NCI-H146 treated with DMSO at 0.1 percent for 48 hours (cell line): ENCODE results near the gene CFAP119.

Experiments used
- DNase-seq: peaks from one replicate; lab custom pipeline; 2025; ENCODE audit not compliant: unreplicated experiment; lab: John Stamatoyannopoulos, UW

The CFAP119 gene

DNA sequence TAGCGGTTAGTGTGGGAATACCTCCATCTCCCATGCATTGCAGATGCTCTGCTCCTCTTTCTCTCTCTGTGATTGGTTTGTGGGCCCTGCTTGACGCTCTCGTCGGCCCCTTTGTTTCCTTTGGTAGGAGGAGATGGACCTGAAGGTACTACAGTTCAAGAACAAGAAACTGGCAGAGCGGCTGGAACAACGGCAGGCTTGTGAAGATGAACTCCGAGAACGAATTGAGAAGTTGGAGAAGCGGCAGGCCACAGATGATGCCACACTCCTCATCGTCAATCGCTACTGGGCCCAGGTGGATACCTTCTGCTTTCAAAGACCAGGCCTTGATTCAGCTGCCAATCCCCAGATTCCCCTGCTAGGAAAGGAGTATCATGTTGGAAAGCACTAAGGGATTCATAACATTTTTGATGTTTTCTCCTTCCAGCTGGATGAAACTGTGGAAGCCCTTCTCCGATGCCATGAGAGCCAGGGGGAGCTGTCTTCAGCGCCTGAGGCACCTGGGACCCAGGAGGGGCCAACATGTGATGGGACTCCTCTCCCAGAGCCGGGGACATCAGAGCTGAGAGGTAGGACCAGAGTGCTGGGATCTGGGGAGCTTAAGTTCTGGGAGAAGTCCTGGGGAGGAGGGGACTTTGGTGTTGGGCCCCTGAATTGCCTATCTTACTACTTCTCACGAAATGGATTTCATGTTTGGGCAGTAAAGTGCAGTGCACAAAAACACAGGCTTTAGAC is 1.3 kb upstream of the CFAP119 start:
- no peak for DNase-seq

DNA sequence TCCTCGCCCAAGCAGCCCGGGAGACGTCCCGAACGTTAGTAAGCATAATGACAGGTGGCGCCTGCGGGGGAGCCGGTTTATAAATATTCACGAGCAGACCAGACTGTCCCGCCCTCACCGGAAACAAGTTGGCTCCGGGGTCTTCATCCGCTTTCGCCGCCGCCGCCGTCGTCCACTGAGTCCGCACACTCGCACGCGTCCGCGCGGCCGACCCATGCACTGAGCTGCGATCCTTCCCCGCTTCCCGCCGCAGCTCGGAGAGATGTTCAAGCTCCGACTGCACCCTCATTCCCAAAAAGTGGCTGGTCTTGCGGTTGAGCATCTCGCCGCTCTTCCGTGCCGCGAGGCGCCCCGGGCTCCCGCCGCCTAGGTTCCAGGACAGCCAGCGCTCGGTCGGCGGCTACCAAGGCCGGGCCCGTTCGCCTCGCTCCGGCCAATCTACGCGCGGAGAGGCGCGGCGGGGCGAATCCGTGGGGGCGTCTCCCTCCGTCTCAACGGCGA is 385 bp downstream of the CFAP119 start:
- peak; percentile 54 for DNase-seq

DNA sequence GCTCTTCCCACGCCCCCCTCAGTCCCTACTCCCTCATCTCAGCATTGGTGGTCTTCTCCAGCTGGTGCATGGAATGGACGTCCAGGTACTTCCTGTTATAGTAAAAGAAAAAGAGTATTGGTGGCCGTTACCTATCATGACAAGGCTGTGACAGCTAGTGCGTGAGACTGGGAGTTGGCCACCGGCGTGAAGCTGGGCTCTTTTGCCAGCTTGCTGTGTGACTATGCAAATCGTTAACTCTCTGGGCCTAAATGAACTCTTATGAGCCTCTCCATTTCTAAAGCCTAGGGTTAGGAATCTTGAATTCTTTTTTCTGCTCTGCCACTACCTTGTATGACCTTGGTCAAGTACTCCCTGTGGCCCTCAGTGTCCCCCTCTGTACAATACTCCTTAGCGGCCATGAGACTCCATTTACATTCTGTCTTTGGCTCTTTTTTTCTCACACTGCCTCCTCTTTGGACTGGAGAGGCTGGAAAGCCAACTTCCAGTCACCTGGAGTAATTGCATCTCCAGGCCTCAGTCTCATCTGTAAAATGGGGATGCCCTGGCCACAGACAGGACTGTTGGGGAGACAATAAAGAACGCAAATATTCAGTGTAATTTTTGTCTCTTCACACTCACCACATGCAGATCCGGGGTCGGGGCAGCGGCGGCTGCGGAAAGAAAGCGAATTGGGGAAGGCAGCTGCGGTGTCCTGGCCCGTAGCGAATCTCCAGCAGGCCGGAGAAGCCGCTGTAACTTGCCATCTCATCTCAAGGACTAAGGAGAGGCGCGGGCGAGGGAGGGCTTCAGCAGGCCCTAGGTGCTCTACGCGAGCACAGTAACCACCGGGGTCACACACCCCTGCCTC is 1.1 kb downstream of the CFAP119 start:
- DNase-seq = no peak

DNA sequence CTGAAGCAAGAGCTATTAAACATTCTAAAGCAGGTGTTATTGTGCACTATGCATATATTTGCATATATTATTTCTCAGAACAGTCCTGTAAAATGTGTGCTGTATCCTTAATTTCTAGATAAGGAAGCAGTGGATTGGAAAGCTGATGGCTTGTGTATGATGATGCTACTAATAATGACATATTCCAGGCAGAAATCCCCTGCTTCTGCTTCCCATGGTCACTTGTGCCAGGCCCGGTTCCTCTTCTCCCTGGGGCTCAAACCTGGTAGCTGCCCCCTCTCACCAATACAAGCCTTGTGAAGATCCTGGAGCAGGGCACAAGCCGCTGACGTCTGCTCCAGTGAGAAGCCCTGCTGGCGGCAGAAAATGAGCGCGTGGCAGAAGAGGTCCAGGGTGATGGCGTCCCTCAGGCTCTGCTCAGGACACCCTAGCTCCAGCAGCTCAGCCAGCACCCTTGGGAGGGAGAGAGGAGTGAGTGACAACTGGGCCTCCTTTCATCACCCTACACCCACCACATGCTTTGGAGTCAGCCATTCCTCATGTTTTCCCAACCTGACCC is 1.8 kb downstream of the CFAP119 start:
- DNase-seq = no peak

DNA sequence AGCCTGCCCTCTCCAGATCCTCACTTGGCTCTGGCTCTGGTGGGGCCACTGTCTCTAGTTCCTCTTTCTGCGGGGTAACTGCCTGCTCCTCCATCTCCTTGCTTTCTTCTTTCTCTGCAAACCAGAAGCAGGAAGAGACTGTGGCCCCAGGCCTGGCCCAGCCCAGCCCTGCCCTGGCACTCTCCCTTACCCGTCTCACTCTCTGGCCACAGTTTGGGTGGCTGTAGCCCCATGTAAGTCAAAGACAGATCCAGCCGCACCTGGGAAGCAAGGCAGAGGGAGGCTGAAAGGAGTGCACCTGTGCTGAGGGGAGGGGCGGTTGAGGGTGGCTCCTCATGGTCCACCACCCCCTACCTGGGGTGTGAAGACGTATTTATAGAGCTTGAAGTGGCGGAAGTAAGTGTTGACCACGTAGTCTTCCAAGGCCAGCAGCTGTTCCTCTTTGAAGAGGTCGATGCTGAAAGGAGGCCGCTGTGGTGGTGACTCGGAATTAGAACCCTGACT is 2.8 kb downstream of the CFAP119 start:
- no peak for DNase-seq

DNA sequence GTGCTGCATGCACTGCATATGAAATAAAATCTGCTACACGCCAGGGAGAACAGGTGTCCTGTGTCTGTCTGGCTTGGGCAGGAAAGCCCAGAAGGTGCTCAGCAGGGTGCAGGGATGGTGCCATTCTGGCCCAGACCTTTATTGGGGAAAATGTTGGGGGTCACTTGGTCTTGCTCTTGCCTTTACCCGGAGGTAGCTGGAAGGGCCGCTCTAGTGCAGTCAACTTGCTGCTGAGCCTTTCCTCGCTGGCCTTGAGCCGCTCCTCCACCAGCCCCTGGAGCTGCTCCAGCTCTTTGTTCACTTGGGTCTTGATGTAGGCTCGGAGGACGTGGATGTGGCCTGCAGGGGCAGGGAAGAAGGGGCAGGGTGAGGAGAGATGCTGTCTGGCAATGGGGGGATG is 4.5 kb downstream of the CFAP119 start:
- no peak for DNase-seq

DNA sequence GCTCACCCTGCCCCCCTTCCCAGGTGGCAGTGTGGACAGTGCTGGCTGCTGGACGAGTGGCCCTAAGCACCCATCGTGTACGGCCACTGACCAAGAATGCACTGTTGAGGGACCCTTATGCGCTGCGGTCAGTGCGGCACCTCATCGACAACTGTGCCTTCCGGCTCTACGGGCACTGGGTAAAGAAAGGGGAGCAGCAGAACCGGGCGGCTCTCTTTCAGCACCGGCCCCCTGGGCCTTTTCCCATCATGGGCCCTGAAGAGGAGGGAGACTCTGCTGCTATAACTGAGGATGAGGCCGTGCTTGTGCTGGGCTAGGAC is 5.1 kb downstream of the CFAP119 start:
- DNase-seq = no peak

DNA sequence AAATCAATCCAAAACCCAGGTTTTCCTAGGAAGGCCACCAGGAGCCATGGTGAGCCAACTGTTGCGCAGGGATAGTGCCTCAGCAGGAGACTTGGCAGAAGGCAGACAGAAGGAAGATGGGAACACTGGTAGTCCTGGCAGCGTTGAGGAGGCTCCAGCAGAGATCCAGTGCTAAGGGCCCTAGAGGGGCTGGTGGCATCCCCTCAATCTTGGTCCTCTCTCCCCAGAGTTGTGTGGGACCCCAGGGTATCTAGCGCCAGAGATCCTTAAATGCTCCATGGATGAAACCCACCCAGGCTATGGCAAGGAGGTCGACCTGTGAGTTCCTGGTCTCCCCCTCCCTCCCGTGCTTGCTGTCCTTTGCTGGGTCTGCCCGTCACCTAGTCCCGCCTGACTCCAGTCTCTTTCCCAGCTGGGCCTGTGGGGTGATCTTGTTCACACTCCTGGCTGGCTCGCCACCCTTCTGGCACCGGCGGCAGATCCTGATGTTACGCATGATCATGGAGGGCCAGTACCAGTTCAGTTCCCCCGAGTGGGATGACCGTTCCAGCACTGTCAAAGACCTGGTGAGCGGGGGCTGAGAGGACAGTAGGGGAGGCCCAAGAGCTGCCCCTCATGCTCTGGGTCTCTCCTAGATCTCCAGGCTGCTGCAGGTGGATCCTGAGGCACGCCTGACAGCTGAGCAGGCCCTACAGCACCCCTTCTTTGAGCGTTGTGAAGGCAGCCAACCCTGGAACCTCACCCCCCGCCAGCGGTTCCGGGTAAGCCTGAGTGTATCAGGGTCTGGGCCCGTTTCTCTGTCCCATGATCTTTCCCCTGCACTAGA is 5.7 kb downstream of the CFAP119 start:
- no peak for DNase-seq

DNA sequence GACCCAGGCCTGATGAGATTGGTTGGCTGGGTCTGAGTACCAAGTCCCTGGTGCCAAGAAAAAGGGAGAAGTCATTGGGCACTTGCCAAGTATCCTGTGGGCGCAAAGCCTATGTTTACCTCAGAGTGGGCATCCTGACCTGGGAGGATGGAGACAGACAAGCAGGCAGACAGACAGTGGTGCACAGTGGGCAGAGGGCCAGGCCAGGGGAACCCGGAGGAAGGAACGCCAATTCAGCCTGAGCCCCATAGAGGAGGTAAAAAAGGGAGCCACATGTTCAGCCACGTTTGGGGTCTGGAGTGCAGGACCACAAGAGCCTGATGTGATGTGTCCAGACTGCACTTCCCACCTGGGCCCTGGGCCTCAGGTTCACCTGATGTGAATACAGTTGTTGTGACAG is 8.3 kb downstream of the CFAP119 start:
- DNase-seq = no peak

DNA sequence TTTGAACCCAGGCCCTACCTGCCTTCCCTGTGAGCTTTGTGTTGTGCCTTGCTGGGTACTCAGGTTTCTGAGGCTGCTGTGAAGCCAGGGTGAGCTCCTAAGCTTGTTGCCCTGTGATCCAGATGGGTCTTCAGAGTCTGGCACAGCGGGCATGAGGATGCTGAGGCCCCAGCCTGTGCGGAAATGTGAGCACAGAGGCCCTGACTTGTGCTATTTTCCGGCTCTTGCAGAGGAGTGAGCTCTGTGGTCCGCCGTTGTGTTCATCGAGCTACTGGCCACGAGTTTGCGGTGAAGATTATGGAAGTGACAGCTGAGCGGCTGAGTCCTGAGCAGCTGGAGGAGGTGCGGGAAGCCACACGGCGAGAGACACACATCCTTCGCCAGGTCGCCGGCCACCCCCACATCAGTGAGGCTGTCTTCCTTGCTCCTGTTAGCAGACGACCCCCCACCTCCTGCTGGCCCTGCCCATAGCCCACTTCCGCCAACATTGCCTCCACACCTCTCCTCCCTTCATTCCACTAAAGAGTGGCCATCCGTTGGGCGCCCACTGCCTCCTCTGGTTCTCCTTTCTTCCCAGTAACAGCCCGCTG is 10.9 kb downstream of the CFAP119 start:
- no peak for DNase-seq

DNA sequence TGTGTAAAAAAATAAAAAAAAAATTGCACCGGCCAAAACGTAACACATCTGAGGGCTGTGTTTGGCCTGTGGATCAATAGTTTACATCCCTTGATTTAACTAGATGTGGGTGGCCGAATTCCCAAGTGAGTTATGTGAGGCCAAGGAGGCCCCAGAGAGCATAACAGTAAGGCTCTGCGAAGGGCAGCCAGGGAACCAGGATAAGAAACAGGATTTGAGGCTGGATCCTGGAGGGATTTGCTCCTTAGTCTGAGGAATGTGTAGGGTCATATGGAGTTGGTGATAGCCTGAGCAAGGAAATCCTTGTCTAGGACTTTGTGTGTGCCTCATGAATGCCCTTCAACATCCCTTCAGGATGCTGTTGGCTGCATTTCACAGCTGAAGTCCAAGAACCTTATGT is 11.7 kb downstream of the CFAP119 start:
- no peak for DNase-seq

DNA sequence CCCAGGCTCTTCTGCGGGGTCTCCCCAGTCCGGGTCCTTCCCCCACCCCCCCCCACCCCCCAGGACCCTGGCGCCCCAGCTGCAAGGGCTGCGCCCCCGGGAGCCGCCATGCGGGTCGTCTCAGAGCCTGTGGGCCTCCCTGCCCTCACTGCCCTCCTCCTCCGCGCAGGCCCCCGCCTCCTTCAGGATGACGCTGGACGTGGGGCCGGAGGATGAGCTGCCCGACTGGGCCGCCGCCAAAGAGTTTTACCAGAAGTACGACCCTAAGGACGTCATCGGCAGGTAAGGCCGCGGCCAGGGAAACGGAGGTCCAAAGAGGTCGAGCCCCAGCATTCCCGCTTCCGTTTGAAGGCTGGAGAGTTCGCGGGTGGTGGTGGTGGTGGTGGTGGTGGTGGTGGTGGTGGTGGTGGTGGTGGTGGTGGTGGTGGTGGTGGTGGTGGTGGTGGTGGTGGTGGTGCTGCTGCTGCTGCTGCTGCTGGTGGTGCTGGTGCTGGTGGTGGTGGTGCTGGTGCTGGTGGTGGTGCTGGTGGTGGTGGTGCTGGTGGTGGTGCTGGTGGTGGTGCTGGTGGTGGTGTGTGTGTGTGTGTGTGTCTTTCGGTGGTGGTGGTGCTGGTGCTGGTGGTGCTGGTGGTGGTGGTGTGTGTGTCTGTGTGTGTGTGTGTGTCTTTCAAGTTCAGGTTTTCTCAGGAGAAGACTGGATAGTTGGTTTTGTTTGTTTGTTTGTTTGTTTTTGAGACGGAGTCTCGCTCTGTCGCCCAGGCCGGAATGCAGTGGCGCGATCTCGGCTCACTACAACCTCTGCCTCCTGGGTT is 13.0 kb downstream of the CFAP119 start:
- DNase-seq = no peak

DNA sequence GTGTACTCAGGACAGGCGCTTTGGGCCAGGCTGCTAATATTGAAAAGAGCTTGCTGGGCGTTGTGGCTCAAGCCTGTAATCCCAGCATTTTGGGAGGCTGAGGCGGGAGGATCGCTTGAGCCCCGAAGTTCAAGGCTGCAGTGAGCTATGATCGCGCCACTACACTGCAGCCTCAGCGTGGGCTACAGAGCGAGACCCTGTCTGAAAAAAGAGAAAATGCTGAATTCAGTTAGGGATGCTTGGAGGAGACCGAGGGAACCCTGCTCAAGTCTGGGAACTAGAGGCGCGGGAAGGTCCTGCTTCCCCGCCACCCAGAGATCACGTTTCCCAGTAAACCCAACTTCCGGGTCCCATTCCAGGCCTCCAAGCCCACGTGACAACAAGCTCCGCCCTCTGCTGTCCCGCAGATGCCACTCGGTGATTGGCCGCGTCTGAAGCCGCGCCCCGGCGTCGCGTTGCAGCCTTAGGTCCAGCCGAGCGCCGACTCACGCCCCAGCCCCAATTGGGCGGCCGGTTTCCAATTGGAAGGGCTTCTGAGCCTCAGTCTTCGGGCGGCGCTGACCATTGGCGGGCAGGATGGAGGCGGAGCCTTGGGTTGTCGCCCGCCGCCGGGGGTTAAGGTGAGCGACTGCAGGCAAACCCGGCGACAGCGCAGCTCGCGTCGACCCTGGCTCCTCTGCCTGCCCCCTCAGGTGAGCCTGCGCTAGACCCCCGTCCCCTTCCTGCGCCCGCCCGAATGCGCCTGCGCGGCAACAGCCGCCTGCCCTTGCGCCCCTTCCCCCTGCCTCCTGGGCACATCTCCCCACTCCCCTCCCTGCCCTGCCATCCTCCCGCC is 13.8 kb downstream of the CFAP119 start, which contains the start of gene PHKG2:
TSS of gene PHKG2 (plus strand) at position 627 of the 835 bp plus-strand sequence. CDS start 396 bp downstream, outside the sequence.
- DNase-seq = peak; percentile 99

DNA sequence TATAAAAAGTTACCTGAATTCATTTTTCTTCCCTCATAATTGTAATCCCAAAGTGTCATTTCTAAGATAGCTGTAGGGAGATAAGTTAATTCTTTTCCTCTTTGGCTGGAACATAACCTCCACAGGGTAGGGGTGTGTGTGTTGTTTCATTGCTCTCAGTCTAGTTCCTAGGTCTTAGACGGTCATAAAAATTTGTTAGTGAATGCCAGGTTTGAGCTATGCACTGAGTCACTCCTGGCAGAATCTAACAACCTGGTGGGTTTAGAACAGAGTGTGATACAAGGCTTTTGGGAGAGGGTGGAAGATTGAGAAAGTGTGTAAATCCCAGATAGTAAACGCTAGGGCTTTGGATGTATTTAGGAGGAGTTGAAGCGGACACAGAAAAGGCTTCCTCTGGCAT is 14.5 kb downstream of the CFAP119 start:
- DNase-seq = no peak

DNA sequence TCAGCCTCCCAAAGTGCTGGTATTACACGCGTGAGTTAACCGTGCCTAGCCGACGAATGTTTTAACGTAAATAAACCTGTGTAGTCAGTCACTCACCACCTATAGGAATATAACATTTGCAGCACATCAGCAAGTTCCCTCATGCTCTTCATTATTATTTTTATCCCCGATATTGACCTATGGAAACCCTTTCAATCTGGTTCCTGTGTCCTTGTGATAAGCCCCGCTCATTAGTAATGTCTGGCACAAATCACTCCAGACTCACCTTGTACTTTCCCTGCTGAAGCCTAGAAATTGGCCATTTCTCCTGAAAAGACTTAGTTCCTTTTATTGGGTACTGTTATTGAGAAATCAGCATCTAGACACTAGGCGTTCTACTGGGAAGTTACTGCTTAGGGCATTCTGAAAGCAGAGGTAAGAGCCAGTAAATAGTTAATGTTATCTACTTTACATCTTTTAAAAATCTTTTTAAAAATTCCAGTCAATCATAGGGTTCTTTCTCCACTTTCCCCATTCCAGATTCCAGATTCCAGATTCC is 15.2 kb downstream of the CFAP119 start:
- no peak for DNase-seq

DNA sequence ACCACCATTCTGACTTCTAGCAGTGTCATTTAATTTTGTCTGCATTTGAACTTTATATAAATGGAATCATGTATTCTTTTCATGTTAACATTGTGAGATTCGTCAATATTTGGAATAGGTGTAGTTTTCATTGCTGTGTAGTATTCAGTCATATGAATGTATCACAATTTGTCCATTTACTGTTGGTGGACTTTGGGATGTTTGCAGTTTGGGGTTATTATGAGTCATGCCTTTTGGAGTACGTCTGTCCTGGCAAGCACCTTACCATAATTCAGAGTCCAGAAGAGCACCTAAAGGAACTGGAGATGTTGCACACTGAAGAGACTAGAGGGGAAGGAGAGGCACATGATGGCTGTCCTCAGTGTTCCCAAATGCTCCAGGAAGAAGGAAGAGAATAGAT is 16.8 kb downstream of the CFAP119 start:
- no peak for DNase-seq

DNA sequence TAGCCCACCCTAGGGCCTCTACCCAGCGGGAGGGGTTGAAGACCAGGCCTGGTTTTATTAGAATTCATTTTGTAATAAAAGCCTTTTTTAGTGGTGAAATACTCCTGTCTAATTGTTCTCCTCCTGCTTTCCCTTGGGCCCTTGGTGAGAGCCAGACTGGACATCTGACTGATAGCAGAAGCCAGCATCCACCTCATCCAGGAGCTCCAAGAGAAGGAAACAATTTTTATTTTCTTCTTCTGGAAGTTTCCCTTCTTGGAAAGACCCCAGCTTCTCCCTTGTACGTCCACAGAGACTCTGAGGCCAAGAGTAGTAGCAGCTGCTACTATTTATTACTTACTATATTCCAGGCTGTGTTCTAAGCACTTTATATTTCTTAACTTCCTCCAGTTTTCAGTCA is 17.7 kb downstream of the CFAP119 start:
- DNase-seq = no peak

DNA sequence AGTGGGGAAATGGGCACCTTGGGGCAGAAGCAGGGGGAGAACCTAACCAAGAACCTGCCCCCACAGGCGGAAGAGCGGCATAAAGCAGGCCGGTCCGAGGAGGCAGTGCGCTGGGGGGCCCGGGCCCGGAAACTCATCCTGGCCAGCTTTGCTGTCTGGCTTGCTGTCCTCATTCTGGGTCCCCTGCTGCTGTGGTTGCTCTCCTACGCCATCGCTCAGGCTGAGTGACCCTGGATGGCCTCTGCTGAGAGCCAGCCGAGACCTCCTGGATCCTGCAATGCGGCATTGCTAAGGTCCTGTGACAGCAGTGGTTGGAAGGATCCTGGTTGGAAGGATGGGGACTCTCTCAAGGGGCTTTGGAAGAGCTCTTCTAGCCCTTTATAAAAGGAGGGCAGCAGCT is 18.1 kb downstream of the CFAP119 start:
- DNase-seq = no peak
